Activated naive CD8-positive, alpha-beta T cell treated with anti-CD3 and anti-CD28 coated beads, Interleukin-2, amount 50 U/mL, for 16 hours (primary cell): ENCODE data around the gene LPAR4.
"Not testable (repeated sequence)": the region's sequence is repeated elsewhere in the genome, so short reads cannot be mapped to it uniquely, and the experiment has no call there.

ENCODE experiments used
- DNase-seq: peaks from one replicate; pipeline ENCODE4 v3.0.0-alpha.2; 2020; ENCODE audit warnings: low read depth, low spot score

LPAR4 gene

GRCh38 chrX:78747489-78747888 lies at the start of gene LPAR4:
Gene LPAR4 (plus strand): TSS chrX:78747720. CDS start chrX:78754870, 7,150 bp downstream.
- DNase-seq: no peak

GRCh38 chrX:78706071-78706470 lies 41.4 kb upstream of the LPAR4 start:
- no peak for DNase-seq

GRCh38 chrX:78708262-78708661 lies 39.3 kb upstream of the LPAR4 start:
- DNase-seq: no peak

GRCh38 chrX:78708816-78709215 lies 38.7 kb upstream of the LPAR4 start:
- DNase-seq: no peak

- DNase-seq: no peak
Measured at GRCh38 chrX:78710171-78710570, 37.3 kb upstream of the LPAR4 start.

- DNase-seq: no peak
Measured at GRCh38 chrX:78712336-78712735, 35.2 kb upstream of the LPAR4 start.

GRCh38 chrX:78725287-78725686 lies 22.2 kb upstream of the LPAR4 start:
- no peak for DNase-seq

GRCh38 chrX:78746496-78746895 lies 1.0 kb upstream of the LPAR4 start:
- no peak for DNase-seq

GRCh38 chrX:78747971-78748370 lies 451 bp downstream of the LPAR4 start:
- DNase-seq: no peak

- DNase-seq: no peak
Measured at GRCh38 chrX:78748846-78749245, 1.3 kb downstream of the LPAR4 start.

- no peak for DNase-seq
Measured at GRCh38 chrX:78753571-78753970, 6.1 kb downstream of the LPAR4 start.

GRCh38 chrX:78754917-78755316 lies 7.4 kb downstream of the LPAR4 start:
- DNase-seq: no peak

- DNase-seq: no peak
Measured at GRCh38 chrX:78759081-78759480, 11.6 kb downstream of the LPAR4 start.

GRCh38 chrX:78769101-78769755 lies 21.7 kb downstream of the LPAR4 start:
- DNase-seq: no peak

- no peak for DNase-seq
Measured at GRCh38 chrX:78769946-78770345, 22.4 kb downstream of the LPAR4 start.

GRCh38 chrX:78796916-78797315 lies 49.4 kb downstream of the LPAR4 start:
- no peak for DNase-seq

GRCh38 chrX:78800114-78800513 lies 52.6 kb downstream of the LPAR4 start:
- DNase-seq: no peak

GRCh38 chrX:78800694-78801093 lies 53.2 kb downstream of the LPAR4 start:
- DNase-seq: no peak

GRCh38 chrX:78801522-78801921 lies 54.0 kb downstream of the LPAR4 start:
- no peak for DNase-seq

GRCh38 chrX:78802526-78802925 lies 55.0 kb downstream of the LPAR4 start:
- not testable (repeated sequence) for DNase-seq
